Uterus (tissue), 4 donors: Measurements from ENCODE around the gene SREBF1. TPM values are rescaled to one million over a fixed set of nuclear protein-coding genes. Genes with fewer than 3 reads are reported as not detected.
A peak's percentile ranks its signal among the peaks of the same experiment; 100 is the strongest.

Experiments
- DNase-seq, 2 donors: peaks; one replicate each; pipeline ENCODE4 v3.0.0-alpha.2; 2019 to 2020
- H3K27ac ChIP-seq, 2 donors: fragments of 200-600 bp; sonication (generic); 1 replicate in 1 of 2; 2 replicates in 1 of 2; pipeline ENCODE4 v1.5.1; 2016 to 2018
- H3K27me3 ChIP-seq, 2 donors: fragments of 200-600 bp; sonication (generic); one replicate each; pipeline ENCODE4 v1.5.1; 2018 to 2019; ENCODE audit warnings: control low read depth in 1 of 2
- H3K36me3 ChIP-seq, 2 donors: fragments of 200-600 bp; sonication (generic); one replicate each; pipeline ENCODE4 v1.5.1; 2019; ENCODE audit warnings: control low read depth in 1 of 2
- H3K4me1 ChIP-seq, 2 donors: fragments of 200-600 bp; sonication (generic); one replicate each; pipeline ENCODE4 v1.5.1; 2018 to 2019; ENCODE audit warnings: control low read depth in 1 of 2
- H3K4me3 ChIP-seq, 2 donors: fragments of 200-600 bp; sonication (generic); 1 replicate in 1 of 2; 2 replicates in 1 of 2; pipeline ENCODE4 v1.5.1; 2018 to 2019; ENCODE audit warnings: mild to moderate bottlenecking in 1 of 2
- H3K9me3 ChIP-seq, 2 donors: fragments of 200-600 bp; sonication (generic); one replicate each; pipeline ENCODE4 v1.5.1; 2019; ENCODE audit warnings: control low read depth in 1 of 2
- CTCF ChIP-seq, 4 experiments: fragments of 200-600 bp in 2 of 4; fragments of 450-650 bp in 2 of 4; sonication (generic) in 2 of 4; IDR thresholded peaks; one replicate each; pipeline ENCODE4 v1.5.1; 2016 to 2019; ENCODE audit warnings: antibody characterized with exemption in 4 of 4, mild to moderate bottlenecking in 2 of 4, moderate library complexity in 1 of 4
- POLR2A ChIP-seq, 2 donors: fragments of 450-650 bp; IDR thresholded peaks; one replicate each; pipeline ENCODE4 v1.6.1; 2016; ENCODE audit warnings: antibody characterized with exemption in 2 of 2, mild to moderate bottlenecking in 1 of 2, moderate library complexity in 1 of 2
- intact Hi-C: fragments of 100-400 bp; cut with DNase I; formaldehyde crosslinking; loops from one replicate; pipeline ENCODE4 v1.15.1; 2023; ENCODE audit warnings: low total_unique reads
- total RNA-seq, 4 donors: library from RNA; depleted of rRNA in 3 of 4; stranded (reverse); fragments of >200 nt in 3 of 4; gene quantifications; one replicate each; pipeline versions ENCODE4 v1.1.0 to v1.2.4, GENCODE V29; 2014 to 2023
- donor health status: DM: yes; HTN: yes; CAD: no.

Gene SREBF1
- total RNA-seq, 4 donors from 2014 or later = 24.8 to 94.6 (median 31.5) TPM

- Histone ChIP-seq H3K27me3 (no peaks in the 10 kb centered on the region), H3K36me3 (no peaks in the 10 kb centered on the region), H3K4me3 (no peak overlapping the region), H3K27ac (no peak overlapping the region), H3K9me3 (no peaks in the 10 kb centered on the region), H3K4me1 (peaks cover 7 to 26% of the 10 kb centered on the region in 2 donors)
- TF ChIP-seq CTCF (IDR thresholded peaks at IDR 0.05) = no peak
- no peak for TF ChIP-seq POLR2A (IDR thresholded peaks at IDR 0.05)
- no peak for DNase-seq
- intact Hi-C loops = no loop called here
Measured at GRCh38 chr17:17880577-17881196, 43.9 kb upstream of the SREBF1 start.

GRCh38 chr17:17877529-17878358, 41.0 kb upstream of the SREBF1 start:
- Histone ChIP-seq H3K4me1 (peaks cover 7 to 26% of the 10 kb centered on the region in 2 donors), H3K27me3 (no peaks in the 10 kb centered on the region), H3K9me3 (no peaks in the 10 kb centered on the region), H3K27ac (peak overlapping the region; percentile 88 to 89), H3K36me3 (no peaks in the 10 kb centered on the region), H3K4me3 (no peak overlapping the region)
- TF ChIP-seq CTCF (IDR thresholded peaks at IDR 0.05) = peak in 2 of 4 experiments; percentile 9 to 24
- no peak for TF ChIP-seq POLR2A (IDR thresholded peaks at IDR 0.05)
- peak; percentile 82 to 86 for DNase-seq
- intact Hi-C loops = no loop called here

- no peaks in the 10 kb centered on the region for H3K27me3 ChIP-seq
- H3K4me3 ChIP-seq = no peak overlapping the region
- intact Hi-C loops = no loop called here
- peaks cover 7 to 26% of the 10 kb centered on the region in 2 donors for H3K4me1 ChIP-seq
- DNase-seq = peak; percentile 64 to 68
- peak overlapping the region; percentile 88 to 89 for H3K27ac ChIP-seq
- no peaks in the 10 kb centered on the region for H3K9me3 ChIP-seq
- no peaks in the 10 kb centered on the region for H3K36me3 ChIP-seq
- no peak for TF ChIP-seq CTCF (IDR thresholded peaks at IDR 0.05)
- peak in 1 of 2 donors; percentile 0 for TF ChIP-seq POLR2A (IDR thresholded peaks at IDR 0.05)
Measured at GRCh38 chr17:17876959-17877528, 40.3 kb upstream of the SREBF1 start.

GRCh38 chr17:17874478-17874877, 37.7 kb upstream of the SREBF1 start:
- intact Hi-C loops = no loop called here
- Histone ChIP-seq H3K4me3 (no peak overlapping the region), H3K4me1 (peaks cover 7 to 26% of the 10 kb centered on the region in 2 donors), H3K27ac (peak overlapping the region; percentile 9 to 17), H3K9me3 (no peaks in the 10 kb centered on the region), H3K27me3 (no peaks in the 10 kb centered on the region), H3K36me3 (no peaks in the 10 kb centered on the region)
- no peak for DNase-seq
- TF ChIP-seq CTCF (IDR thresholded peaks at IDR 0.05) = no peak
- no peak for TF ChIP-seq POLR2A (IDR thresholded peaks at IDR 0.05)
